Uterus (tissue), 4 donors: ENCODE data around the gene NPAS4. TPM values are rescaled to one million over a fixed set of nuclear protein-coding genes. Genes with fewer than 3 reads are reported as not detected.

ENCODE experiments used
- DNase-seq, 2 donors: peaks; one replicate each; pipeline ENCODE4 v3.0.0-alpha.2; 2019 to 2020
- H3K27ac ChIP-seq, 2 donors: fragments of 200-600 bp; sonication (generic); 1 replicate in 1 of 2; 2 replicates in 1 of 2; pipeline ENCODE4 v1.5.1; 2016 to 2018
- H3K27me3 ChIP-seq, 2 donors: fragments of 200-600 bp; sonication (generic); one replicate each; pipeline ENCODE4 v1.5.1; 2018 to 2019; ENCODE audit warnings: control low read depth in 1 of 2
- H3K36me3 ChIP-seq, 2 donors: fragments of 200-600 bp; sonication (generic); one replicate each; pipeline ENCODE4 v1.5.1; 2019; ENCODE audit warnings: control low read depth in 1 of 2
- H3K4me1 ChIP-seq, 2 donors: fragments of 200-600 bp; sonication (generic); one replicate each; pipeline ENCODE4 v1.5.1; 2018 to 2019; ENCODE audit warnings: control low read depth in 1 of 2
- H3K4me3 ChIP-seq, 2 donors: fragments of 200-600 bp; sonication (generic); 1 replicate in 1 of 2; 2 replicates in 1 of 2; pipeline ENCODE4 v1.5.1; 2018 to 2019; ENCODE audit warnings: mild to moderate bottlenecking in 1 of 2
- H3K9me3 ChIP-seq, 2 donors: fragments of 200-600 bp; sonication (generic); one replicate each; pipeline ENCODE4 v1.5.1; 2019; ENCODE audit warnings: control low read depth in 1 of 2
- POLR2A ChIP-seq, 2 donors: fragments of 450-650 bp; IDR thresholded peaks; one replicate each; pipeline ENCODE4 v1.6.1; 2016; ENCODE audit warnings: antibody characterized with exemption in 2 of 2, mild to moderate bottlenecking in 1 of 2, moderate library complexity in 1 of 2
- intact Hi-C: fragments of 100-400 bp; cut with DNase I; formaldehyde crosslinking; loops from one replicate; pipeline ENCODE4 v1.15.1; 2023; ENCODE audit warnings: low total_unique reads
- total RNA-seq, 4 donors: library from RNA; depleted of rRNA in 3 of 4; stranded (reverse); fragments of >200 nt in 3 of 4; gene quantifications; one replicate each; pipeline versions ENCODE4 v1.1.0 to v1.2.4, GENCODE V29; 2014 to 2023
- TF ChIP-seq, protein P1 (sequence below), 4 experiments: fragments of 200-600 bp in 2 of 4; fragments of 450-650 bp in 2 of 4; sonication (generic) in 2 of 4; IDR thresholded peaks; one replicate each; pipeline ENCODE4 v1.5.1; 2016 to 2019; ENCODE audit warnings: antibody characterized with exemption in 4 of 4, mild to moderate bottlenecking in 2 of 4, moderate library complexity in 1 of 4
- donor health status: DM: yes; HTN: yes; CAD: no.

The NPAS4 gene
- total RNA-seq, 4 donors from 2014 or later: 0.97 to 12.6 (median 1.5) TPM; not detected in 1

DNA sequence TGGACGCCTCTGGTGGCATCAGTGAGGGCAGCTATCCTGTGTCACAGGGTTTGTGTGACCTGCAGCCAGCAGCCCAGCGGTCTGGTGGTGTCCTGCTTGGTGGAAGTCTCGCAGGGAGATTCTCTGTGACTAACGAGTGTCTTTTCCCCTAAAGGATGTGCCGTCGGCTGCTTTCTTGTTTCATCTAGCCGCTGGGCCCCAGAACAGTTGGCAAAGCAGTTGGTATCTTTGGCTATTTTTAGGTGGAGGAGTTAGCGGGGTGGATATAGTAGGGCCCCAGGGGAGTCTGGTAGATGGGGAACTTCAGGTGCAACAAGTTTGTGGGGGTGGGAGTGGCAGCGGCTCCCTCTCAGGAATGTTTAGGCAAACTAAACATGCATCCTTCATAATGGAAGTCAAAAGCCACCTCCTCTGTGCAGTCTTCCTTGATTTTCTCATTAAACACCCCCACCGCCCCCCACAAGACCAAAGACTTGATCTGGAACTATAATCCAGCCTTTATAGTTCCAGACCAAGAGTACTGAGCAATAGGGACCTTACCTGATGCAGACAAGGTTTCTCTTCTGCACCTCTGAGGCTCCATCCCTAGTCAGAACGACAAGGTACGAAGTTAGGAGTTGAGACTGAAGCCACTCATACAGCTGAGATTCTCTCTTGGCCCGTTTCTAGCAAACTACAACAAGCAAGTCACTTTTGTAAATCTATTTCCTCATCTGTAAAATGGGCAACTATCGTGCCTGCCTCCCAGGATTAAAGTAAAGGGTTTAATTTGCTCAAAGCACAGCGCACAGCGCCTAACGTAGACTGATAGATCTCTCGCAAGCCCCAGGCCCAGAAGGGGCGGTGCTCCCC, 44.8 kb downstream of the NPAS4 start:
- no peaks in the 10 kb centered on the region for H3K9me3 ChIP-seq
- no peaks in the 10 kb centered on the region for H3K27me3 ChIP-seq
- no peaks in the 10 kb centered on the region for H3K36me3 ChIP-seq
- H3K27ac ChIP-seq: peak overlapping the region in 1 of 2 donors; percentile 85
- peaks cover 0 to 6% of the 10 kb centered on the region in 2 donors for H3K4me1 ChIP-seq
- H3K4me3 ChIP-seq: peak overlapping the region; percentile 72 to 75
- intact Hi-C loops: no loop called here
- DNase-seq: no peak
- TF ChIP-seq, protein P1, sequence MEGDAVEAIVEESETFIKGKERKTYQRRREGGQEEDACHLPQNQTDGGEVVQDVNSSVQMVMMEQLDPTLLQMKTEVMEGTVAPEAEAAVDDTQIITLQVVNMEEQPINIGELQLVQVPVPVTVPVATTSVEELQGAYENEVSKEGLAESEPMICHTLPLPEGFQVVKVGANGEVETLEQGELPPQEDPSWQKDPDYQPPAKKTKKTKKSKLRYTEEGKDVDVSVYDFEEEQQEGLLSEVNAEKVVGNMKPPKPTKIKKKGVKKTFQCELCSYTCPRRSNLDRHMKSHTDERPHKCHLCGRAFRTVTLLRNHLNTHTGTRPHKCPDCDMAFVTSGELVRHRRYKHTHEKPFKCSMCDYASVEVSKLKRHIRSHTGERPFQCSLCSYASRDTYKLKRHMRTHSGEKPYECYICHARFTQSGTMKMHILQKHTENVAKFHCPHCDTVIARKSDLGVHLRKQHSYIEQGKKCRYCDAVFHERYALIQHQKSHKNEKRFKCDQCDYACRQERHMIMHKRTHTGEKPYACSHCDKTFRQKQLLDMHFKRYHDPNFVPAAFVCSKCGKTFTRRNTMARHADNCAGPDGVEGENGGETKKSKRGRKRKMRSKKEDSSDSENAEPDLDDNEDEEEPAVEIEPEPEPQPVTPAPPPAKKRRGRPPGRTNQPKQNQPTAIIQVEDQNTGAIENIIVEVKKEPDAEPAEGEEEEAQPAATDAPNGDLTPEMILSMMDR (IDR thresholded peaks at IDR 0.05): no peak
- no peak for TF ChIP-seq POLR2A (IDR thresholded peaks at IDR 0.05)

DNA sequence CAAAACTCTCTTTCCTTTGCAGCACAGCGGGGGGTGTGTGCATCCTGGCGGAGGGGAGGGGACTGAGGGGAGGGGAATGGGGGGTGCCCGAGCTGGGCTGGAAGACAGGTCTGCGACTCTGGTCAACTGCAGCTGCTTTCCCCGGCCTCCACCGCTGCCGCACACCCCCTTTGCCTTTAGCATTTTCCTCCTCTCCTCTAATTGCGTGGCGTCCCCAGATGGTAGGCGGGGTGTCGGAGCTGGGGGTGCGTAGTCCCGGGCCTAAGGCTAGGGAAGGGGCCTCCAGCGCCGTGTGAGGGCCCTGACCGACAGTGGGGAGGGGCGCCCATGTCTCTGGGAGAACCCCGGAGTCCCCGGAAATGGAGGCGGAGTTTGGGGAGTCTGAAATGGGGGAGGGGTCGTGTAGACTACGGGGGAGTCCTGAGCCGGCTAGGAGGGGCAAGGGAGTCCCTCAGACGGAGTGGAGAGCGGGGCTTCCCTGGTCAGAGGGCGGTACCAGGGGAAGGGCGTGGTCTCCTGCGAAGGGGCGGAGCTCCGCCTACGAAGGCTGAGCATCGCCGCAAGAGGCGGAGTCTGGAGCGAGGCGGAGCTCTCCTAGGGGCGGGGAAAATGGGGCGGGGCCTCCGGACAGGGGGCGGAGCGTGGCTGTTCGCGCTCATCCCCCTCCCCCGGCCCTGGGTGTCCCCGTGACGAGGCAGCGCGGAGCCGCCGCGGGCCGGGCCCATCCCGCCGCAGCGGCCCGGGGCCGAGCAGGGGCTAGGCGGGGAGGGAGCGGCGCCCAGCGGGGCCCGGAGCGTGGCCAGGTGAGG, 45.6 kb downstream of the NPAS4 start, which contains the start of gene PELI3:
Gene PELI3, plus strand, starts transcription at position 681 of the 809 bp plus-strand sequence. CDS start 1,224 bp downstream, outside the sequence.
- peak within 1 kb of the TSS; percentile 63 to 85 for H3K27ac ChIP-seq
- peaks cover 0 to 6% of the 10 kb centered on the region in 2 donors for H3K4me1 ChIP-seq
- DNase-seq: peak; percentile 96 to 97
- no peaks in the 10 kb centered on the region for H3K36me3 ChIP-seq
- H3K9me3 ChIP-seq: no peaks in the 10 kb centered on the region
- TF ChIP-seq, protein P1 (IDR thresholded peaks at IDR 0.05): no peak
- TF ChIP-seq POLR2A (IDR thresholded peaks at IDR 0.05): peak; percentile 24 to 64
- intact Hi-C loops: no loop called here
- H3K4me3 ChIP-seq: peak within 1 kb of the TSS; percentile 72 to 75
- H3K27me3 ChIP-seq: no peaks in the 10 kb centered on the region

DNA sequence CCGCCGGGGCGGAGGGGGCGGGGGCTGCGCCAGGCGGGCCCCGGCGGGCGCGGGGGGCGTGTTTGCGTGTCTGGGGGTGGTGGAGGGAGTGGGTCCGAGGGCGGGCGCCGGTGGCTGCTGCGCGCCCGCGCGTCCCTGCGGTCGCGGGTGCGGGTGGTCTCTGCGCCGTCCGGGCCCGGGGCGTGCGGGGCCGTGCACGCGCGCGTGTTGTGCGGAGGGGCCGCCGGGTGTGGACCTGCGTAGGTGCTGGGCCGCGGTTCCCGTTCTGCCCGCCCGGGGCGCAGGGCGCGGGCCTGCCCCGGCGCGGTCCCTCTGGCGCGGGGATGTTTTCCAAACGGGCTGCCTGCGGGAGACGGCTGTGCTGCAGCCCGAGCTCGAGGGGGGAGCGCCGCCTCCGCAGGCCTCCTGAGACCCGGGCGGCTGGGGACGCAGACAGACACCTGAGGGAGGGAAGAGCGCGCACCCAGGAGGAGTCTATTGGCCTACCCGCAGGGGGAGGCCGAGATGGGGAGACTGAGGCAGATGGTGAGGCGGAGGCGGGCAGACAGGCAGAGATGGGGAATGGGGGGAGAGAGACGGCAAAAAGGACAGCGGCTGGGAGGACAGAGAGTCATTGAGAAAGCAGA, 46.3 kb downstream of the NPAS4 start:
- TF ChIP-seq POLR2A (IDR thresholded peaks at IDR 0.05): no peak
- TF ChIP-seq, protein P1 (IDR thresholded peaks at IDR 0.05): peak in 3 of 4 experiments; percentile 23 to 63 (median 41)
- H3K4me1 ChIP-seq: peaks cover 0 to 6% of the 10 kb centered on the region in 2 donors
- H3K4me3 ChIP-seq: peak overlapping the region; percentile 72 to 75
- H3K9me3 ChIP-seq: no peaks in the 10 kb centered on the region
- intact Hi-C loops: no loop called here
- peak overlapping the region; percentile 53 to 85 for H3K27ac ChIP-seq
- H3K36me3 ChIP-seq: no peaks in the 10 kb centered on the region
- H3K27me3 ChIP-seq: no peaks in the 10 kb centered on the region
- DNase-seq: no peak

DNA sequence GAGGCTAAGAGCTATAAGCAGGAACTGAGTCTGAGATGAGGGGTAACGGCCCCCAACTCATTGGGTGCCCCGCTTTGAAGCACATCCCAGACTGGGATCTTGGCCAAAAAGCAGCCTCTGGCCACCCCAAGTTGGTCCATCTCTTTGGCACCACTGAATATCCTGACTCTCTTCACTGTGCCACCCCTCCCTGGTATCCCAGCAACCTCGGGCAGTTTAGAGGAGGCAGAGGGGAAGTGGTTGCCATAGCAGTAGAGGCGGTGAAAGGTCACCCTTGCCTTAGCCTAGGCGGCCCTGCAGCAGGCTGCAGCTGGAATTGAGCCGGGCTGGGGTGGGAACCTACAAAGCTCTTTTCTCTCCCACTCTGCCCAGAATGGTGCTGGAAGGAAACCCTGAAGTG, 46.9 kb downstream of the NPAS4 start:
- DNase-seq: peak in 1 of 2 donors; percentile 44

More for the DNA sequence above, 46.9 kb downstream of the NPAS4 start:
- TF ChIP-seq POLR2A (IDR thresholded peaks at IDR 0.05): no peak
- TF ChIP-seq, protein P1 (IDR thresholded peaks at IDR 0.05): no peak
- no peaks in the 10 kb centered on the region for H3K9me3 ChIP-seq
- intact Hi-C loops: no loop called here
- H3K36me3 ChIP-seq: no peaks in the 10 kb centered on the region
- peak overlapping the region; percentile 72 to 75 for H3K4me3 ChIP-seq
- peaks cover 0 to 6% of the 10 kb centered on the region in 2 donors for H3K4me1 ChIP-seq
- no peaks in the 10 kb centered on the region for H3K27me3 ChIP-seq
- H3K27ac ChIP-seq: peak overlapping the region in 1 of 2 donors; percentile 85
